ENCODE data around the gene PLSCR1.
"Not testable (repeated sequence)": the region's sequence is repeated elsewhere in the genome, so short reads cannot be mapped to it uniquely, and the experiment has no call there.

Gene PLSCR1

DNA sequence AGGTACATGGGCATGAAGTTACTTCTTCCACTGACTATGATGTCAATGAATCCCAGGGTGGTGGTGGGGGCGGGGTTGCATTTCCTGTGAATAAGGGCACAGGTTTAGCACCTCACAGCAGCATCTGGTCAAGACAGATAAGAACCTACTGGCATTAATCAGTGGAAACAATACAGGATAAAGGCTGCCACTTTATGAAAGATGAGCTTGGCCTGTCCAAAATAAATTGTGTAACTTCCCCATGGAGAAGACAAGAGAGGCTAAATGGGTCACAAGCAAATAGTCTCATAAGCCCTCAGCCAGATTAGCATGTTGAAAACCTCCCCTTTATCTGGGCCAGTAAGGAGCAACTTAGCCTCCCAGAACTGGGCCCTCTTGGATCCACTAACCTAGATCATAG lies 47.7 kb downstream of the PLSCR1 start:
- DNase-seq (ENCODE audit: extremely low read depth, low read depth) = no peak
- TF ChIP-seq, protein P1, sequence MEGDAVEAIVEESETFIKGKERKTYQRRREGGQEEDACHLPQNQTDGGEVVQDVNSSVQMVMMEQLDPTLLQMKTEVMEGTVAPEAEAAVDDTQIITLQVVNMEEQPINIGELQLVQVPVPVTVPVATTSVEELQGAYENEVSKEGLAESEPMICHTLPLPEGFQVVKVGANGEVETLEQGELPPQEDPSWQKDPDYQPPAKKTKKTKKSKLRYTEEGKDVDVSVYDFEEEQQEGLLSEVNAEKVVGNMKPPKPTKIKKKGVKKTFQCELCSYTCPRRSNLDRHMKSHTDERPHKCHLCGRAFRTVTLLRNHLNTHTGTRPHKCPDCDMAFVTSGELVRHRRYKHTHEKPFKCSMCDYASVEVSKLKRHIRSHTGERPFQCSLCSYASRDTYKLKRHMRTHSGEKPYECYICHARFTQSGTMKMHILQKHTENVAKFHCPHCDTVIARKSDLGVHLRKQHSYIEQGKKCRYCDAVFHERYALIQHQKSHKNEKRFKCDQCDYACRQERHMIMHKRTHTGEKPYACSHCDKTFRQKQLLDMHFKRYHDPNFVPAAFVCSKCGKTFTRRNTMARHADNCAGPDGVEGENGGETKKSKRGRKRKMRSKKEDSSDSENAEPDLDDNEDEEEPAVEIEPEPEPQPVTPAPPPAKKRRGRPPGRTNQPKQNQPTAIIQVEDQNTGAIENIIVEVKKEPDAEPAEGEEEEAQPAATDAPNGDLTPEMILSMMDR (IDR thresholded peaks at IDR 0.05; ENCODE audit: low read depth, low read length) = no peak

DNA sequence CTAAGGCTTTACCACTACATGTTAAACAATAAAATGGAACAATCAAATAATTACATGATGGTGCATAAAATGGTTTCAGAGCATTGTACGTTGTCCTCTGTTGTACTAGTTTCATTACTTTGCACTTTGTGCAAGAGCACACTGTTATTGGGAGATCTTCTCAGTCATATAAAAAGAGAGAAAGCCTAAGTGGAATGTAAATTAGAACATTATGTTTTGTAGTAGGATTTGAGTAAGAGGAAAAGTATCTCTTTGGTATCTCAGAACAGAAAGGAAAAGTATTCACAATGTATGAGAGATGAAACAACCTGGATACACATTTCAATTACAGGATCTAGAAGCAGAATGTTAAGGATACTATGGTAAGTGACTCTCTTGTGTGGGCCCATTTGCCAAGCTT lies 48.2 kb downstream of the PLSCR1 start:
- TF ChIP-seq, protein P1 (IDR thresholded peaks at IDR 0.05; ENCODE audit: low read depth, low read length) = no peak
- DNase-seq (ENCODE audit: extremely low read depth, low read depth) = no peak

DNA sequence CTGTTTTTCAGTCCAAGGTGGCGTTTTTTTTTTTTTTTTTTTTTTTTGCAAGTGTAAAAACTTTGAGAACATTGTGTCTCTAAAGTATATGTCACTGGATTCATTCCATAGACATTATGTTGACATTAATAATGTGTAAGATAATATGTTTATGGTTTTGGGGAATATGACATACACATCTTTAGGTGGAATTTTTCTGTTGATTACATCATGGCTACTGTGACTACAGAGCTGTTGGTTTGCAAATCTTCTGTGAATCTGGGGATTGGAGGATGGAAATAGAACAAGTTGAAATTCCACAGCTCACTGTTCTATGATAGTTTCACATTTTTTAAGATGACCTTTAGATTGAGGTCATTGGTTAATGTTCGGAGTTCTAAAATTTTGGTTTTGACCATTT lies 50.6 kb downstream of the PLSCR1 start:
- no peak for DNase-seq (ENCODE audit: extremely low read depth, low read depth)
- TF ChIP-seq, protein P1 (IDR thresholded peaks at IDR 0.05; ENCODE audit: low read depth, low read length) = no peak

DNA sequence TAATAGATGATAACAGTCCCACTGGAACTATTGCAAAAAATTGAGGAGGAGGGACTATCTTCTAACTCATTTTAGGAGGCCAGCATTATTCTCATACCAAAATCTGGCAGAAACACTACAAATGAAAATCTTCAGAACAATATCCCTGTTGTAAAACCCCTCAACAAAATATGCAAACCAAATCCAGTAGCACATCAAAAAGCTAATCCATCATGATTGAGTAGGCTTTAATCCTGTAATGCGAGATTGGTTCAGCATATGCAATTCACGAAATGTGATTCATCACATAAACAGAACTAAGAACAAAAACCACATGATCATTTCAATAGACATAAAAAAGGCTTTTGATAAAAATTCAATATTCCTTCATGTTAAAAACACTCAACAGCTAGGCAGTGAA lies 51.2 kb downstream of the PLSCR1 start:
- DNase-seq (ENCODE audit: extremely low read depth, low read depth) = no peak
- TF ChIP-seq, protein P1 (IDR thresholded peaks at IDR 0.05; ENCODE audit: low read depth, low read length) = no peak

DNA sequence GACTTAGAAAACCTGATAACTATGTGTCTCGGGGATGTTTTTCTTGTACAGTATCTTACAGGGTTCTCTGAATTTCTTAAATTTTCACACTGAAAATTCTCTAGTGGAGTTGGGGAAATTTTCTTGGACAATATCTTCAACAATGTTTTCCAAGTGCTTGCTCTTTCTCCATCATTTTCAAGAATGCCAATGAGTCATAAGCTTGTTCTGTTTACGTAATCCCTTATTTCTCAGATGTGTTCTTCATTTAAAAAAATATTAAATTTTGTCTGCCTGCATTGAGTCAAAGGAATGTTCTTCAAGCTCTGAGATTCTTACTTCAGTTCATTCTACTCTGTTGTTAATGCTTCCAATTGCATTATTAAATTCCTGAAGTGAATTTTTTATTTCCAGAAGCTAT lies 53.1 kb downstream of the PLSCR1 start:
- TF ChIP-seq, protein P1 (IDR thresholded peaks at IDR 0.05; ENCODE audit: low read depth, low read length) = no peak
- DNase-seq (ENCODE audit: extremely low read depth, low read depth) = no peak

DNA sequence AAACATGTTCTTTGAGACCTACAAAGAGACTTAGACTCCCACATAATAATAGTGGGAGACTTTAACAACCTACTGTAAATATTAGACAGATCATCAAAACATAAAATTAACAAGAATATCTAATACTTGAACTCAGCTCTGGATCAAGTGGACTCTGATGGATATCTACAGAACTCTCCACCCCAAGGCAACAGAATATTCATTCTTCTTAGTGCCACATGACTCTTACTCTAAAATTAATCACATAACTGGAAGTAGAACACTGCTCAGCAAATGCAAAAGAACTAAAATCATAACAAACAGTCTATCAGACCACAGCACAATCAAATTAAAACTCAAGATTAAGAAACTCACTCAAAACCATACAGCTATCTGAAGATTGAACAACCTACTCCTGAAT lies 59.1 kb downstream of the PLSCR1 start:
- TF ChIP-seq, protein P1 (IDR thresholded peaks at IDR 0.05; ENCODE audit: low read depth, low read length) = no peak
- no peak for DNase-seq (ENCODE audit: extremely low read depth, low read depth)

DNA sequence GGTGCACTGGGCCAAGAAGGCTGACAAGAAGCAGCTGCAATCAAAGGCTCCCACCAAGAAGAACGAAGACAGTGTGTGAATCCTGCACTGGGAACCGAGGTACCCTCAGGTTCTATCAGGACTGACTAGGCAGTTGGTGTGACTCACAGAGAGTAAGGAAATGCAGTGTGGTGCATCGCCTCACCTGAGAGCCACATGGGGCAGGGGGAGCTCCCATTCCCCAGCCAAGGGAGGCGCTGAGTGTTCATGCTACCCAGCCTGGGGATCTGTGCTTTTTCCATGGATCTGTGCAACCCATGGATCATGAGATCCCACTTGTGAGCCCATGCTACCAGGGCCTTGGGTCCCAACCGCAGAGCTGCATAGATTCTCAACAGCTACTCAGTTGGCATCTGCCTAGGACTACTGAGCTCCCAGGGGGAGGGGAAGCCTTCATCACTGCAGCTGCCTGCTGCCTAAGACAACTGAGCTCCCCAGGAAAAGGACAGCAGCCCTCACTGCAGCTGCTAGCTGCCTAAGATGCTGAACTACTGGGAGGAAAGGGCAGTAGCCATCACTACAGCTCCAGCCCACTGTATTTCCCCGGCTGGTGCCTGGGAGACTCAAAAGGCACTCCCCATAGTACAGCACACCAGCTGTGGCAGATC lies 68.2 kb downstream of the PLSCR1 start:
- TF ChIP-seq, protein P1 (IDR thresholded peaks at IDR 0.05; ENCODE audit: low read depth, low read length) = no peak
- DNase-seq (ENCODE audit: extremely low read depth, low read depth) = no peak

DNA sequence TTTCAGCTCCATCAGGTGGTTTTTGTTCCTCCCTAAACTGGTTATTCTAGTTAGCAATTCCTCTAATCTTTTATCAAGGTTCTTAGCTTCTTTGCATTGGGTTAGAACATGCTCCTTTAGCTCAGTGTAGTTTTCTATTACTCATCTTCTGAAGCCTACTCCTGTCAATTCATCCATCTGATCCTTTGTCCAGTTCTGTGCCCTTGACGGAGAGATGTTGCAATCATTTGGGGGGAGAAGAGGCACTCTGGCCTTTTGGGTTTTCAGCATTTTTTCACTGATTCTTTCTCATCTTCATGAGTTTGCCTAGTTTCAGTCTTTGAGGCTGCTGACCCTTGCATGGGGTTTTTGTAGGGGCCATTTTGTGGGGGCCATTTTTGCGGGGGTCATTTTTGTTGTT lies 69.4 kb downstream of the PLSCR1 start:
- DNase-seq (ENCODE audit: extremely low read depth, low read depth) = not testable (repeated sequence)

Measured in AG09319 (cell line).